CD4-positive, alpha-beta T cell treated with Interleukin-17A for 1 hour (primary cell): ENCODE measurements around the gene FLNB.
"Not testable (repeated sequence)": the region's sequence is repeated elsewhere in the genome, so short reads cannot be mapped to it uniquely, and the experiment has no call there.

ENCODE experiments used
- DNase-seq: peaks from one replicate; pipeline ENCODE4 v3.0.0-alpha.2; 2020

Gene FLNB

DNA sequence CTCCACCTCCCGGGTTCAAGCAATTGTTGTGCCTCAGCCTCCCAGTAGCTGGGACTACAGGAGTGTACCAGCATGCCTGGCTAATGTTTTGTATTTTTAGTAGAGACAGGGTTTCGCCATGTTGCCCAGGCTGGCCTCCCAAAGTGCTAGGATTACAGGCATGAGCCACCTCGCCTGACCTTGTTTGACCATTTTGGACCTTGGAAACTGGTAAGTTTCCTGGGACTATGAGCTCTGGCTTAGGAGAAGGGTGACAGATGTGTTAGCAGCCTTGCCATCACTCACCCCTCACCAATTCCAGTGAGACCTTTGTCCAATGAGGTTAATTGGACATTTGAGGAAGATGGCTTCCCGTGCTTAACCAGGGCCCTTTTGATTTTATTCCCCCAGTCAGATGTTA is 182.7 kb downstream of the FLNB start:
- DNase-seq = no peak

DNA sequence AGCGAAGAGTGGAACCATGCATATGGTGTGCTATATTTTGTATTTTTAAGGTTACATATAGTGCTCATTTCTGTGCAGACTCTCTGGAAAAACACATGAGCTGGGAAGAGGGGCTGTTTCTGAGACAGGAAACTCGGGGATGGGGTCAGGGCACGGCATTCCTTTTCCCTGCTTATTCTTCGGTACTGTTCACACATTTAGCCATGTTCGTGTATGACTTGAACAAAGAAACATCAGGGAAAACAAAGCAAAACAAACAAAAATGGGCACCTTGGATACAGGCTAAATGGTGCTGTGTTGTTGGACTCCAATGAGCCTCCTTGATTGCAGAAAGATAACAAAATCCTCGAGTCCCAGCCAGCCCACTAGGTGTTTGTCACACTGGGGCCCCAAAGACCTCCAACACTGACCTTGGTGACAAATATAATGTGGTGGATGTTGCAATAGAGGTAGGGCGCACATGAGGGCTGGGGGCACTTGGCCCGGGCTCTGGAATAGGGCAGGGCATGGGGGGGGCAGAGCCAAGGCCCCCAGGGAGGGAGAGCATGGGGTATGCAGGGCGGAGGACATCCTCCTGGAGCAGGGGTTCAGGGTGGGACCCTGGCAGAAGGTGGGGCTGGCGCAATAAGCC is 183.3 kb downstream of the FLNB start:
- DNase-seq = no peak

GRCh38 chr3:58192069-58192468 is 183.8 kb downstream of the FLNB start:
- no peak for DNase-seq

GRCh38 chr3:58193682-58194407 is 185.6 kb downstream of the FLNB start:
- DNase-seq = no peak

- DNase-seq = no peak
Measured at GRCh38 chr3:58197588-58197987, 189.4 kb downstream of the FLNB start.

DNA sequence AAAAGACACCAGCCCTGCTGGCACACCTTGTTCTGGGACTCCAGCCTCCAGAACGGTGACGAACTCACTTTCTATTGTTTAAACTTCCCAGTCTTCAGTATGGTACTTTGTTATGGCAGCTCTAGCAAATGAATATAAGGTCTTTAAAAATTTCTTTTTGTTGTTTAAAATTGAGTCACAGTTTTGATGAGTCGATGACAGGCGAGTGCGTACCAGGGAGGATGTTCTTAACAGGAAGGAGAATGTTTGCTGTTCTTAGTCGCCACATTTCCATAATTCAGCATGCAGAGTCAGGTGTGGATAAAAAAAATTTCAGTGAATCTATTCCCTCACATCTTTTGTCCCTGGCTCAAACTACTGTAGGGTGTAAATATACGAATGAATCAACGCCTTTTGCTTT is 190.1 kb downstream of the FLNB start:
- no peak for DNase-seq

GRCh38 chr3:58198804-58199203 is 190.6 kb downstream of the FLNB start:
- no peak for DNase-seq

DNA sequence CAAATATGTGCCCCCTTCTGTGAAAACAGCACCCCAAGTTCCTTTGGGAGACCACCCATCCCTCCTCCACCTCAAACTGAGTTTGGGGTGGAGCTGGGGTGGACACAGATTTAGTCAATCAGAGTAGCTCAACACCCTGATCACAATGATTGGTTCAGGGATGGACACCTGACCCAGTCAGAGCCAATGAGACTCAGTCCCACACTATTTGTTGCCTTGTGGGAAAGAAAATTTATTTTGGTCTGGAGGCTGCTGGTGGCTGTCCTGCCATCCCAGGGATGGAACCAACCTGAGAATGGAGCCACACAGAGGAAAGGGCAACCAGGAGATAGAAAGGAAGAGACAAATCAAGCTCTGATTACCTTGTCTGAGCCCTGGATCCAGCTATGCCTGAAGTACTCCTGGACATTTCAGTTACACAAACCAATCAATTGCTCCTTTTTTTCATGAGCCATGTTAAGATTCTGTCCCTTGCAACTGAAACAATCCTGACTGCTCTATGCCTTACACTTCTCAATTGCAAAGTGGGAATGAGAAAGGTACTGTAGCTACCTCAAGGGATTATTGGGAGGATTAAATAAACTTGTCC is 192.0 kb downstream of the FLNB start:
- no peak for DNase-seq

- DNase-seq = no peak
Measured at GRCh38 chr3:58200846-58201355, 192.7 kb downstream of the FLNB start.

DNA sequence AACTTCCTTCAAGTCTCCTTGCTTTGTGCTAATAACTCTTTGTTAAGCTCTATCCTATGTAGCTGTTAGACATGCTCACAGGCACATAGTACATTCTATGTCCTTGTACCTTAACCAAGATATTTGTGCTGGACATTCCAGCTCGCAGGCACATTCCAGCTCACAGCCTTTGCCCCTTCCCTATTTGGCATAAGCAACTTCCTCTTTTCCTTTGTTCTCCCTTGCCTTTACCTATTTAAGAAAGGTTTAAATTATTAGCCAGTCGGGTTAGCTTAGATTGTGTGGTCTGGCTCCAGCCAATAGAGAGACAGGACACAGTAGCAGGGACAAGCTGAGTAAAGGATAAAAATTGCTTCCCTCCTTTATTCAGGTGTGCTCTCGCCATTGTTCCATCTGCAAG is 193.2 kb downstream of the FLNB start:
- DNase-seq = not testable (repeated sequence)

- DNase-seq = no peak
Measured at GRCh38 chr3:58202917-58203360, 194.7 kb downstream of the FLNB start.

- DNase-seq = no peak
Measured at GRCh38 chr3:58203541-58203940, 195.3 kb downstream of the FLNB start.

DNA sequence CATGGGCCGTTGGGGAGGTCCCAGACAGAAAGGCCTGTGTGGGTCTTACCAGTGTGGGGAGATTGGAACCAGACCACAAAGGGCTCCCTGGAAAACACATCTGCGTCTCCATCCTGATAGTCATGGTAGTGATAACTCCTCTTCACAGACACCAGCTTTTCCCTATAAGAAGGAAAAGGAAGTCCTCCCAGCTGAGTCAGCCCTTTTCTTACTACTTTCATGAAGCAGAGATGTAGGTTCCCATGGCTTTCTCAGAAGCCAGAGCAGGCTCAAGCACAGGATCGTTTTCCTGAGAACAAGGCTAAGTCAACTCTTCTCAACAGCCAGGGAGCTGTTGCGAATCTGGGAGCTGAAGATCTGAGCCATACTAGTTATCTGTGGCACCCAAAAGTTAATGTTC is 196.5 kb downstream of the FLNB start:
- DNase-seq = no peak

- DNase-seq = no peak
Measured at GRCh38 chr3:58205981-58206380, 197.8 kb downstream of the FLNB start.

- no peak for DNase-seq
Measured at GRCh38 chr3:58206406-58207011, 198.3 kb downstream of the FLNB start.

- no peak for DNase-seq
Measured at GRCh38 chr3:58207954-58208353, 199.7 kb downstream of the FLNB start.

DNA sequence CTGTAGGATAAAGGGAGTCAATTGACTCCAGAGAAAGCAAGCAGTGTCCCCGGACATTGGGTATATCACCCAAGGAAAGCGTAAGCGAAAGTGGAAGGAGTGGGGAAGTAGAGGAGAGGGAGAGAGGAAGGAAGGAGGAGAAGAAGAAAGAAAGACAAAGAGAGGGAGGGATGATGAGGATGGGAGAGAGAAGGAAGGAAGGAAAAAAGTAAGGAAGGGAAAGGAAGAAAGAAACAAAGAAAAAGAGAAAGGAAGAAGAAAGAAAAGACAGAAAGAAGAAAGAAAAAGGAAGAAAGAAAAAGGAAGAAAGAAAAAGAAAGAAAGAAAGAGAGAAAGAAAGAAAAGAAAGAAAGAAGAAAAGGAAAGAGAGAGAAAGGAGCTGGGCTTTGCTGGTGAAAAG is 201.7 kb downstream of the FLNB start:
- no peak for DNase-seq

DNA sequence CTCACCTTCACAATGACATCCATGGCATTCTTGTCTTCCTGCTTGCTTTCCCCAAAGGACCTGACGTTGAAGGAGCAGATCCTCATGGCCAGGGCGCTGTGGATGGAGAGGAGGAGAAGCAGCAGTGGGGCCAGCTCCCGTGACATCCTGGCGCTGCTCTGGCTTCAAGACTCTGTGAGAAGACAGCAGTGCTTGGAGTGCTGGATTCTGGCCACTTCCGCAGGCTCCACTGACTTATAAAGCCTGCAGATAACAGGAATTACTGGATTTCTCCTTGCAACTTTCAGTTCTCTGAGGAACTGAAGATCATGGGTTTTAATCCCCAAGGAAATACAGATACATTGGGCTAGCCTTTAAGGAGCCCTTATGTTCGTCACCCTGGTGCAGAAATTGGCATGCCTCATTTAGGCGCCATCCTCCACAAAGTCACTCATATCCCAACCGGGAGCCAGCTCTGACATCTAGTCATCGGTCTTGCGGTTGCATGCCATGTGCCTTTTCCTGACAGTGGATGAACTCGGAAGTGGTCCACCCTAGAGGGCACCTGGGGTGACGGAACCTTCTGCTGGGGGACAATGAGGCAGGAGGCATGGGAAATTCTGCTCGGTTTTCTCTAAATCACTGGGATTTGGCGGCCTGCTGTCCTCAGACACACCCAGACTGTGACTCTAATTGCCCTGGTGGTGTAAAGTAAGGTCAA is 202.7 kb downstream of the FLNB start, which contains the start of gene DNASE1L3:
Gene DNASE1L3 (minus strand): TSS at position 212 of the 700 bp plus-strand sequence. CDS start 66 bp downstream, at position 146.
- no peak for DNase-seq

DNA sequence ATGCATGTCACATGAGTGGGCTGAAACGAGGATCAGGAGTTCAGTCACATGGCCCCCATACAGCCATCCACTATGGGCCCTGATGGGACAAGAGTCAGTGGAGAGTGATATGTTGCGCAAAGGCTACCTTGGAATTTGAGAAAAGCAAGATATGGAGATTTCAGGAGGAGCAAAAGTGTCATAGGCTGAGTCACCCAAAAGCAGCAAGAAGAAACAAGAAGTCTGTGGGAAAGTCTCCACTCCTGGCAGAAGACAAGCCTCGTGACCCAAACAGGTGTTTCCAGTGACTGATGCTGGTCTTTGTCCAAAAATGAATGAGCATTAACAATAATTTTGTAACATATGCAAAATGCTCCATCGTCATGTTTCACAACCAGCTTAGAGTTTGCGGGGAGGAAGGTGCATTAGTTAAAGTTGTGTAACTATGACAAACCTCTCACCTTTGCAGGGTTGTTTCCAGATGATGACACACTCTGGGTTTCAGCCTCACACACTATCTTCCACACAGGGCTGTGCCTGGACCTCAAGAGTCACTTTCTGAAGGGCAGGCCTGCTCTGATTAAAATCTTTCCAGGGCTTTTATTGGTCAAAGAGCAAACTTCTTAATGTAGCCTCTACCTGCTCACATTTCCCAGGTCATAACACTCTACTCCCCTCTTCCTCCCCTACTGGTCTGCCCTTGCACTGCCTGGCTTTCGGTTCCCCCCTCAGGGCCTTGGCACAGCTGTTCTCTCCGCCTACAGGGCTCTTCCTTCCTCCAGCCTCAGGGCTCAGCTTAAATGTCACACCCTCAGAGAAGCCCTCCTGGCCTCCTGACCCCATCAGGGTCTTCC is 206.5 kb downstream of the FLNB start:
- no peak for DNase-seq

GRCh38 chr3:58215317-58216025 is 207.2 kb downstream of the FLNB start:
- no peak for DNase-seq

DNA sequence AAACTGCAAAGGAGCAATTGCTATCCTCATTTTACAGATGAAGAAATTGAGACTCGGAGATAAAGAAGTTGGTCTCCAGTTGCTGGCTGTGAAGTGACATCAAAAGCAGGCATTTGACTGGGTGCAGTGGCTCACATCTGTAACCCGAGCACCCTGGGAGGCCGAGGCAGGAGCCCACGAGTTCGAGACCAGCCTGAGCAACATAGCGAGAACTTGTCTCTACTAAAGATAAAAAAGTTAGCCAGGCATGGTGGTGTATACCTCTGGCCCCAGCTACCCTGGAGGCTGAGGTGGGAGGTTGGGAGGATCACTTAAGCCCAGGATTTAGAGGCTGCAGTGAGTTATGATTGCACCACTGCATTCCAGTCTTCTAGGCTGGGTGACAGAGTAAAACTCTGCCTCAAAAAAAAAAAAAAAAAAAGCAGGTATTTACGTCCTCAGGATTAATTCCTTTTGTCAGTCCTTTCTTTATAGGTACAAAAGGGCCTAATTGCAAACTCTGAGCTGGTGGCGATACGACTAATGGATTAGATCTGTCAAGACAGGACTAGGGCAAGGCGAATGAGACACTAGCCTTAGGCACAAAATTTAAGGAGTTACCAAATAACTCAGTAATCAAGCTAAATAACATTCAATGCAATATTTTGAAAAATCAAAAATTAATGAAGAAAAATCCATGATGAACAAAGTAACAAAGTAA is 208.4 kb downstream of the FLNB start:
- no peak for DNase-seq
